Vagina (tissue), 2 donors: Measurements from ENCODE around the gene TEAD1.

ENCODE experiments used
- POLR2A ChIP-seq, 2 donors: fragments of 450-650 bp; IDR thresholded peaks; one replicate each; pipeline ENCODE4 v1.6.1; 2017; ENCODE audit warnings: antibody characterized with exemption in 2 of 2, mild to moderate bottlenecking in 2 of 2, moderate library complexity in 2 of 2
- TF ChIP-seq, protein P1 (sequence below), 3 experiments: fragments of 450-650 bp in 2 of 3; fragments of 200-600 bp in 1 of 3; sonication (generic) in 1 of 3; IDR thresholded peaks; one replicate each; pipeline ENCODE4 v1.5.1; 2017 to 2019; ENCODE audit warnings: antibody characterized with exemption in 3 of 3, mild to moderate bottlenecking in 2 of 3, moderate library complexity in 2 of 3

DNA sequence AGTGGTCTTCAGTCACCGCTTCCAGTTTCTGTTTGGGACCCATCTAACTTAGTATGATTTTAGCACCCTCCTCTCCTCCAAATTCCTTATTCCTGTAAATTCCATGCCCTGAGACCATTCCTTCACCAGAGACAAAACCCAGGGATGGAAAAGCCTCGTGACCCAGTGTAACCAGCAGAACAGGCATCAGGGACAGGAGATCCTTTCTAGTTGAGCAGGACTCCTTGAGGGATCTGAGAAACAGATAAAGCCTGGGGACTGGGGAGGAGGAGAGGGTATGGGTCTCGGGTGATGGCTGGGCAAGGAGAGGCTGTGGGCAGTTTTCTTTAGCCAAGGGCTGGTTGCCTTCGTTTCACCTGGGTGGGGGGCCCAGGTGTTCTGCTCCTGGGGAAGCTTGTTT, 40.9 kb downstream of the TEAD1 start:
- TF ChIP-seq POLR2A (IDR thresholded peaks at IDR 0.05): no peak
- TF ChIP-seq, protein P1, sequence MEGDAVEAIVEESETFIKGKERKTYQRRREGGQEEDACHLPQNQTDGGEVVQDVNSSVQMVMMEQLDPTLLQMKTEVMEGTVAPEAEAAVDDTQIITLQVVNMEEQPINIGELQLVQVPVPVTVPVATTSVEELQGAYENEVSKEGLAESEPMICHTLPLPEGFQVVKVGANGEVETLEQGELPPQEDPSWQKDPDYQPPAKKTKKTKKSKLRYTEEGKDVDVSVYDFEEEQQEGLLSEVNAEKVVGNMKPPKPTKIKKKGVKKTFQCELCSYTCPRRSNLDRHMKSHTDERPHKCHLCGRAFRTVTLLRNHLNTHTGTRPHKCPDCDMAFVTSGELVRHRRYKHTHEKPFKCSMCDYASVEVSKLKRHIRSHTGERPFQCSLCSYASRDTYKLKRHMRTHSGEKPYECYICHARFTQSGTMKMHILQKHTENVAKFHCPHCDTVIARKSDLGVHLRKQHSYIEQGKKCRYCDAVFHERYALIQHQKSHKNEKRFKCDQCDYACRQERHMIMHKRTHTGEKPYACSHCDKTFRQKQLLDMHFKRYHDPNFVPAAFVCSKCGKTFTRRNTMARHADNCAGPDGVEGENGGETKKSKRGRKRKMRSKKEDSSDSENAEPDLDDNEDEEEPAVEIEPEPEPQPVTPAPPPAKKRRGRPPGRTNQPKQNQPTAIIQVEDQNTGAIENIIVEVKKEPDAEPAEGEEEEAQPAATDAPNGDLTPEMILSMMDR (IDR thresholded peaks at IDR 0.05): no peak
